DND-41 (cell line): ENCODE data around the gene NPHS1.
A peak's percentile ranks its signal among the peaks of the same experiment; 100 is the strongest.

ENCODE experiments used
- ATAC-seq: fragments of 200-7000 bp; cut with Tn5 transposase; 3 replicates; pipeline ENCODE4 v1.9.1; 2021; ENCODE audit warnings: low read depth; ENCODE audit not compliant: insufficient read depth
- DNase-seq: peaks from one replicate; pipeline ENCODE4 v3.0.0-alpha.2; 2020
- H2AFZ ChIP-seq: 2 replicates; pipeline ENCODE4 v1.6.0; 2012; ENCODE audit warnings: low read depth, low read length
- H3K27ac ChIP-seq: 2 replicates; pipeline ENCODE4 v1.5.1; 2012; ENCODE audit warnings: low read length, inconsistent platforms
- H3K27me3 ChIP-seq: fragments of 200-600 bp; sonication (generic); 2 replicates; pipeline ENCODE4 v1.6.0; 2012; ENCODE audit warnings: low read length, mild to moderate bottlenecking, inconsistent platforms; ENCODE audit not compliant: insufficient read depth, poor library complexity
- H3K36me3 ChIP-seq: 2 replicates; pipeline ENCODE4 v1.5.1; 2012; ENCODE audit warnings: low read length, inconsistent platforms; ENCODE audit not compliant: insufficient read depth
- H3K4me1 ChIP-seq: 2 replicates; pipeline ENCODE4 v1.5.1; 2012; ENCODE audit warnings: mild to moderate bottlenecking, low read length; ENCODE audit not compliant: insufficient read depth
- H3K4me2 ChIP-seq: 2 replicates; pipeline ENCODE4 v1.6.0; 2012; ENCODE audit warnings: mild to moderate bottlenecking, moderate library complexity, low read length, inconsistent platforms; ENCODE audit not compliant: insufficient read depth
- H3K4me3 ChIP-seq, 2 experiments: fragments of 200-600 bp in 1 of 2; shearing (Covaris generic) in 1 of 2; 2 replicates each; pipeline ENCODE4 v1.5.1; 2012 to 2016; ENCODE audit warnings: inconsistent platforms in 2 of 2, low read length in 2 of 2, mild to moderate bottlenecking in 2 of 2, low read depth in 1 of 2, moderate library complexity in 1 of 2
- H3K79me2 ChIP-seq: 2 replicates; pipeline ENCODE4 v1.6.0; 2012; ENCODE audit warnings: low read length, inconsistent platforms; ENCODE audit not compliant: insufficient read depth
- H3K9ac ChIP-seq: 2 replicates; pipeline ENCODE4 v1.6.0; 2012; ENCODE audit warnings: low read depth, mild to moderate bottlenecking, inconsistent platforms, low read length, moderate library complexity
- H3K9me3 ChIP-seq: 2 replicates; pipeline ENCODE4 v1.5.1; 2012; ENCODE audit warnings: low read length, moderate library complexity, mild to moderate bottlenecking, inconsistent platforms; ENCODE audit not compliant: insufficient read depth, severe bottlenecking
- H4K20me1 ChIP-seq: 2 replicates; pipeline ENCODE4 v1.6.0; 2012; ENCODE audit warnings: low read length; ENCODE audit not compliant: insufficient read depth
- CTCF ChIP-seq: IDR thresholded peaks from 2 replicates; pipeline ENCODE4 v1.5.1; 2012; ENCODE audit warnings: borderline replicate concordance, low read length, moderate library complexity, mild to moderate bottlenecking; ENCODE audit not compliant: poor library complexity, severe bottlenecking; ENCODE audit errors: extremely low read depth
- EZH2 ChIP-seq: IDR thresholded peaks from 3 replicates; pipeline ENCODE4 v1.6.1; 2012; ENCODE audit warnings: borderline replicate concordance, low read depth, mild to moderate bottlenecking, moderate library complexity, low read length, inconsistent platforms; ENCODE audit not compliant: severe bottlenecking

Gene NPHS1

GRCh38 chr19:35789195-35789977 is 62.9 kb downstream of the NPHS1 start:
- Histone ChIP-seq H3K36me3 (peaks cover 20% of the 10 kb centered on the region), H3K27me3 (no peaks in the 10 kb centered on the region), H4K20me1 (peaks cover 4% of the 10 kb centered on the region), H3K27ac (no peak overlapping the region), H3K79me2 (no peaks in the 10 kb centered on the region), H3K9me3 (no peaks in the 10 kb centered on the region), H3K4me3 (no peak overlapping the region), H3K4me1 (no peaks in the 10 kb centered on the region), H3K9ac (no peak overlapping the region), H3K4me2 (no peak overlapping the region), H2AFZ (no peak overlapping the region)
- no peak for DNase-seq
- TF ChIP-seq EZH2 (no peak), CTCF (no peak)
- 0 out of 3 replicates have a peak, but pooled peaks have one; percentile 4 for ATAC-seq

GRCh38 chr19:35788205-35788960 is 63.9 kb downstream of the NPHS1 start:
- ATAC-seq: no peak
- Histone ChIP-seq H3K36me3 (peaks cover 28% of the 10 kb centered on the region), H3K9me3 (no peaks in the 10 kb centered on the region), H3K27me3 (no peaks in the 10 kb centered on the region), H4K20me1 (peaks cover 4% of the 10 kb centered on the region), H3K27ac (no peak overlapping the region), H3K4me2 (no peak overlapping the region), H3K4me1 (no peaks in the 10 kb centered on the region), H3K4me3 (no peak overlapping the region), H3K79me2 (no peaks in the 10 kb centered on the region), H2AFZ (no peak overlapping the region), H3K9ac (no peak overlapping the region)
- no peak for DNase-seq
- TF ChIP-seq CTCF (no peak), EZH2 (no peak)

- H2AFZ ChIP-seq: no peak overlapping the region
- TF ChIP-seq EZH2: no peak
- no peak for TF ChIP-seq CTCF
Observed at GRCh38 chr19:35787227-35787799, 65.0 kb downstream of the NPHS1 start.

More at GRCh38 chr19:35787227-35787799, 65.0 kb downstream of the NPHS1 start:
- Histone ChIP-seq H3K9me3 (no peaks in the 10 kb centered on the region), H4K20me1 (peaks cover 12% of the 10 kb centered on the region), H3K9ac (no peak overlapping the region), H3K27ac (no peak overlapping the region), H3K4me3 (no peak overlapping the region), H3K36me3 (peaks cover 39% of the 10 kb centered on the region), H3K4me2 (no peak overlapping the region), H3K4me1 (no peaks in the 10 kb centered on the region), H3K27me3 (no peaks in the 10 kb centered on the region), H3K79me2 (no peaks in the 10 kb centered on the region)
- DNase-seq: no peak
- no peak for ATAC-seq
